SK-N-SH (cell line): ENCODE measurements around the gene MAMDC4. TPM values are rescaled to one million over a fixed set of nuclear protein-coding genes. Genes with fewer than 3 reads are reported as not detected.

Experiments
- CTCF ChIA-PET: fragments of 300-600, 350-600 bp; formaldehyde crosslinking; extraction: SDS; loops from one replicate; lab custom pipeline; 2021; lab: Yijun Ruan, JAX
- POLR2A ChIA-PET: fragments of 350-600 bp; sonication (Branson Sonifier 250); formaldehyde crosslinking; extraction: SDS; loops from one replicate; lab custom pipeline; 2020; ENCODE audit warnings: antibody characterized with exemption, inconsistent platforms; lab: Yijun Ruan, JAX
- DNase-seq: peaks from one replicate; pipeline ENCODE4 v3.0.0; 2012
- H2AFZ ChIP-seq: fragments of 200-600 bp; sonication (generic); 2 replicates; pipeline ENCODE4 v1.8.1; 2016; ENCODE audit warnings: antibody characterized with exemption, mild to moderate bottlenecking, low read depth
- H3F3A ChIP-seq: fragments of 200-600 bp; sonication (generic); replicated peaks from 2 replicates; pipeline ENCODE3; 2016; ENCODE audit warnings: antibody characterized with exemption, mild to moderate bottlenecking; ENCODE audit not compliant: insufficient read depth
- H3K27ac ChIP-seq, 2 experiments: fragments of 200-500 bp in 1 of 2; fragments of 200-600 bp in 1 of 2; sonication (Bioruptor generic) in 1 of 2; sonication (generic), shearing (Covaris generic) in 1 of 2; 2 replicates each; pipeline versions ENCODE4 v1.5.1 to v1.6.1; 2014 to 2016; ENCODE audit warnings: low read depth in 2 of 2, inconsistent platforms in 1 of 2, low read length in 1 of 2, mild to moderate bottlenecking in 1 of 2, mixed read lengths in 1 of 2
- H3K27me3 ChIP-seq: fragments of 200-600 bp; sonication (generic), shearing (Covaris generic); 2 replicates; pipeline ENCODE4 v1.6.1; 2016; ENCODE audit warnings: mixed run types; ENCODE audit not compliant: insufficient read depth
- H3K36me3 ChIP-seq, 2 experiments: fragments of 200-500 bp in 1 of 2; fragments of 200-600 bp in 1 of 2; sonication (Bioruptor generic) in 1 of 2; sonication (generic) in 1 of 2; replicated peaks in 1 of 2; 2 replicates each; pipeline versions ENCODE3 to v1.5.1; 2014 to 2016; ENCODE audit warnings: low read length in 1 of 2, mild to moderate bottlenecking in 1 of 2; ENCODE audit not compliant: insufficient read depth in 2 of 2, control insufficient read depth in 1 of 2
- H3K4me1 ChIP-seq, 2 experiments: fragments of 200-500 bp in 1 of 2; fragments of 200-600 bp in 1 of 2; sonication (Bioruptor generic) in 1 of 2; sonication (generic), shearing (Covaris generic) in 1 of 2; 2 replicates each; pipeline versions ENCODE4 v1.5.1 to v1.6.1; 2014 to 2016; ENCODE audit warnings: low read depth in 1 of 2, low read length in 1 of 2, mixed run types in 1 of 2; ENCODE audit not compliant: insufficient read depth in 2 of 2, control insufficient read depth in 1 of 2
- H3K4me2 ChIP-seq: fragments of 200-600 bp; sonication (generic), shearing (Covaris generic); 2 replicates; pipeline ENCODE4 v1.6.1; 2017; ENCODE audit warnings: mixed run types
- H3K4me3 ChIP-seq, 2 experiments: fragments of 200-500 bp in 1 of 2; fragments of 200-600 bp in 1 of 2; sonication (Bioruptor generic) in 1 of 2; sonication (generic), shearing (Covaris generic) in 1 of 2; 2 replicates each; pipeline versions ENCODE4 v1.5.1 to v1.8.1; 2014 to 2016; ENCODE audit warnings: low read depth in 2 of 2, inconsistent platforms in 1 of 2, low read length in 1 of 2, mild to moderate bottlenecking in 1 of 2, mixed read lengths in 1 of 2, moderate library complexity in 1 of 2
- H3K79me2 ChIP-seq: fragments of 200-600 bp; sonication (generic); 2 replicates; pipeline ENCODE4 v1.8.1; 2017; ENCODE audit warnings: mild to moderate bottlenecking; ENCODE audit not compliant: insufficient read depth
- H3K9ac ChIP-seq: fragments of 200-600 bp; sonication (generic); 2 replicates; pipeline ENCODE4 v1.6.1; 2017; ENCODE audit warnings: mixed run types
- H3K9me2 ChIP-seq: fragments of 200-600 bp; sonication (generic); 2 replicates; pipeline ENCODE4 v1.6.1; 2017; ENCODE audit warnings: mixed run types
- H3K9me3 ChIP-seq: fragments of 200-600 bp; sonication (generic); 2 replicates; pipeline ENCODE4 v1.6.1; 2017; ENCODE audit warnings: mixed run types, mild to moderate bottlenecking, moderate library complexity
- H4K20me1 ChIP-seq: fragments of 200-600 bp; sonication (generic); 2 replicates; pipeline ENCODE4 v1.6.1; 2017; ENCODE audit warnings: mild to moderate bottlenecking, mixed run types; ENCODE audit not compliant: insufficient read depth
- CHD2 ChIP-seq: fragments of 150-350 bp; IDR thresholded peaks from 2 replicates; pipeline ENCODE4 v1.6.1; 2018; ENCODE audit warnings: low read length; ENCODE audit not compliant: partially characterized antibody
- RFX5 ChIP-seq: IDR thresholded peaks from 2 replicates; pipeline ENCODE4 v1.6.1; 2012; ENCODE audit warnings: mild to moderate bottlenecking, improper control_type of control experiment, low read length
- SIN3A ChIP-seq: IDR thresholded peaks from 2 replicates; pipeline ENCODE4 v1.6.1; 2012; ENCODE audit warnings: low read depth, mild to moderate bottlenecking, low read length, moderate library complexity, borderline replicate concordance
- SMC3 ChIP-seq: IDR thresholded peaks from 2 replicates; pipeline ENCODE4 v1.6.1; 2012; ENCODE audit warnings: low read depth, low read length, improper control_type of control experiment
- TAF1 ChIP-seq: IDR thresholded peaks from 2 replicates; pipeline ENCODE4 v1.6.1; 2012; ENCODE audit warnings: low read depth, mild to moderate bottlenecking, low read length, moderate library complexity, borderline replicate concordance
- TEAD4 ChIP-seq: IDR thresholded peaks from 2 replicates; pipeline ENCODE4 v1.4.0; 2012; ENCODE audit warnings: mild to moderate bottlenecking, borderline replicate concordance; ENCODE audit not compliant: insufficient read depth
- WGBS: methylation state at CpG from one replicate; pipeline ENCODE4 v1.1.6; 2017; ENCODE audit warnings: low lambda C conversion rate; 5-methylcytosine and 5-hydroxymethylcytosine counted together
- polyA plus RNA-seq, 3 experiments: library from polyadenylated mRNA; depleted of rRNA; stranded (reverse); fragments of >200 nt; gene quantifications; 2 replicates each; pipeline ENCODE4 v1.2.3, GENCODE V29; 2012
- TF ChIP-seq, protein P1 (sequence below): IDR thresholded peaks from 2 replicates; pipeline ENCODE4 v1.6.1; 2012; ENCODE audit warnings: mild to moderate bottlenecking, low read depth, low read length, moderate library complexity
- TF ChIP-seq, protein P2 (sequence below): IDR thresholded peaks from 2 replicates; pipeline ENCODE4 v1.4.0; 2012; ENCODE audit warnings: low read depth, borderline replicate concordance
- TF ChIP-seq, protein P3 (sequence below): fragments of 150-350 bp; IDR thresholded peaks from 2 replicates; pipeline ENCODE4 v1.6.1; 2017; ENCODE audit warnings: antibody characterized with exemption, low read length, low read depth, borderline replicate concordance

Gene MAMDC4
- polyA plus RNA-seq, 1 of the 3 experiments (the other 2 are of a cell fraction): 4.2 TPM

DNA sequence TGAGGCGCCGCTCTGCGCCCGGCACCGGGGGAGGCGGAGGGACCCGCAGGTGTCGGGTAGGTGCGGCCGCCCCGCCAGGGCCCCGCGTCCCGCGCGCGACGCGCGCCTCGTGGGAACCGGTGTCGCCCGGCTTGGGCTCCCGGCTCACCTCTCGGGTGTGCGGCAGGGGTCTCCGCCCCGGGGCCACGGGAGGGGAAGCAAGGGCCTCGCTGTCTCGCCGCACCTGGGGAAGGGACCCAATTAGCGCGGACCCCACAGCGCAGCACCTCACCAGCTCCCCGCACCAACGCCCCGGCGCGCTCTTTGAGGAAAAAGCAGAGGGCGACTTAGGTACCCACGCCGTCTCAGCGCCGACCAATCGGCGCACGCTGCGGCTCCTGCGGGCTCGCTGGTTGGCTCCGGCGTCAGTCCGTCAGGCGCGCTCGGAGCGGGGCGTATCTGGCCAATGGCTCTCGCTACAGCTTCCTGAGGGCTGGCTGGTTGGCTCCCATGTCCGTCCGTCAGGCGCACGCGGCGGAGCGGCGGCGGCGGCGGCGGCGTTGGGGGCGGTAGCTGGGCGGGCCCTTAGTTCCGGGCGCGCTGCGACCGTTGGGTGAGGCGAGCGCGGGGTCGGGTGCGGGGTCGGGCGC, 33.9 kb downstream of the MAMDC4 start, which contains the start of gene TRAF2 (continued):
- TF ChIP-seq, protein P1, sequence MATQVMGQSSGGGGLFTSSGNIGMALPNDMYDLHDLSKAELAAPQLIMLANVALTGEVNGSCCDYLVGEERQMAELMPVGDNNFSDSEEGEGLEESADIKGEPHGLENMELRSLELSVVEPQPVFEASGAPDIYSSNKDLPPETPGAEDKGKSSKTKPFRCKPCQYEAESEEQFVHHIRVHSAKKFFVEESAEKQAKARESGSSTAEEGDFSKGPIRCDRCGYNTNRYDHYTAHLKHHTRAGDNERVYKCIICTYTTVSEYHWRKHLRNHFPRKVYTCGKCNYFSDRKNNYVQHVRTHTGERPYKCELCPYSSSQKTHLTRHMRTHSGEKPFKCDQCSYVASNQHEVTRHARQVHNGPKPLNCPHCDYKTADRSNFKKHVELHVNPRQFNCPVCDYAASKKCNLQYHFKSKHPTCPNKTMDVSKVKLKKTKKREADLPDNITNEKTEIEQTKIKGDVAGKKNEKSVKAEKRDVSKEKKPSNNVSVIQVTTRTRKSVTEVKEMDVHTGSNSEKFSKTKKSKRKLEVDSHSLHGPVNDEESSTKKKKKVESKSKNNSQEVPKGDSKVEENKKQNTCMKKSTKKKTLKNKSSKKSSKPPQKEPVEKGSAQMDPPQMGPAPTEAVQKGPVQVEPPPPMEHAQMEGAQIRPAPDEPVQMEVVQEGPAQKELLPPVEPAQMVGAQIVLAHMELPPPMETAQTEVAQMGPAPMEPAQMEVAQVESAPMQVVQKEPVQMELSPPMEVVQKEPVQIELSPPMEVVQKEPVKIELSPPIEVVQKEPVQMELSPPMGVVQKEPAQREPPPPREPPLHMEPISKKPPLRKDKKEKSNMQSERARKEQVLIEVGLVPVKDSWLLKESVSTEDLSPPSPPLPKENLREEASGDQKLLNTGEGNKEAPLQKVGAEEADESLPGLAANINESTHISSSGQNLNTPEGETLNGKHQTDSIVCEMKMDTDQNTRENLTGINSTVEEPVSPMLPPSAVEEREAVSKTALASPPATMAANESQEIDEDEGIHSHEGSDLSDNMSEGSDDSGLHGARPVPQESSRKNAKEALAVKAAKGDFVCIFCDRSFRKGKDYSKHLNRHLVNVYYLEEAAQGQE: no peak
- TF ChIP-seq SIN3A: no peak
- TF ChIP-seq SMC3: no peak
- TF ChIP-seq, protein P2, sequence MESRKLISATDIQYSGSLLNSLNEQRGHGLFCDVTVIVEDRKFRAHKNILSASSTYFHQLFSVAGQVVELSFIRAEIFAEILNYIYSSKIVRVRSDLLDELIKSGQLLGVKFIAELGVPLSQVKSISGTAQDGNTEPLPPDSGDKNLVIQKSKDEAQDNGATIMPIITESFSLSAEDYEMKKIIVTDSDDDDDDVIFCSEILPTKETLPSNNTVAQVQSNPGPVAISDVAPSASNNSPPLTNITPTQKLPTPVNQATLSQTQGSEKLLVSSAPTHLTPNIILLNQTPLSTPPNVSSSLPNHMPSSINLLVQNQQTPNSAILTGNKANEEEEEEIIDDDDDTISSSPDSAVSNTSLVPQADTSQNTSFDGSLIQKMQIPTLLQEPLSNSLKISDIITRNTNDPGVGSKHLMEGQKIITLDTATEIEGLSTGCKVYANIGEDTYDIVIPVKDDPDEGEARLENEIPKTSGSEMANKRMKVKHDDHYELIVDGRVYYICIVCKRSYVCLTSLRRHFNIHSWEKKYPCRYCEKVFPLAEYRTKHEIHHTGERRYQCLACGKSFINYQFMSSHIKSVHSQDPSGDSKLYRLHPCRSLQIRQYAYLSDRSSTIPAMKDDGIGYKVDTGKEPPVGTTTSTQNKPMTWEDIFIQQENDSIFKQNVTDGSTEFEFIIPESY: no peak

DNA sequence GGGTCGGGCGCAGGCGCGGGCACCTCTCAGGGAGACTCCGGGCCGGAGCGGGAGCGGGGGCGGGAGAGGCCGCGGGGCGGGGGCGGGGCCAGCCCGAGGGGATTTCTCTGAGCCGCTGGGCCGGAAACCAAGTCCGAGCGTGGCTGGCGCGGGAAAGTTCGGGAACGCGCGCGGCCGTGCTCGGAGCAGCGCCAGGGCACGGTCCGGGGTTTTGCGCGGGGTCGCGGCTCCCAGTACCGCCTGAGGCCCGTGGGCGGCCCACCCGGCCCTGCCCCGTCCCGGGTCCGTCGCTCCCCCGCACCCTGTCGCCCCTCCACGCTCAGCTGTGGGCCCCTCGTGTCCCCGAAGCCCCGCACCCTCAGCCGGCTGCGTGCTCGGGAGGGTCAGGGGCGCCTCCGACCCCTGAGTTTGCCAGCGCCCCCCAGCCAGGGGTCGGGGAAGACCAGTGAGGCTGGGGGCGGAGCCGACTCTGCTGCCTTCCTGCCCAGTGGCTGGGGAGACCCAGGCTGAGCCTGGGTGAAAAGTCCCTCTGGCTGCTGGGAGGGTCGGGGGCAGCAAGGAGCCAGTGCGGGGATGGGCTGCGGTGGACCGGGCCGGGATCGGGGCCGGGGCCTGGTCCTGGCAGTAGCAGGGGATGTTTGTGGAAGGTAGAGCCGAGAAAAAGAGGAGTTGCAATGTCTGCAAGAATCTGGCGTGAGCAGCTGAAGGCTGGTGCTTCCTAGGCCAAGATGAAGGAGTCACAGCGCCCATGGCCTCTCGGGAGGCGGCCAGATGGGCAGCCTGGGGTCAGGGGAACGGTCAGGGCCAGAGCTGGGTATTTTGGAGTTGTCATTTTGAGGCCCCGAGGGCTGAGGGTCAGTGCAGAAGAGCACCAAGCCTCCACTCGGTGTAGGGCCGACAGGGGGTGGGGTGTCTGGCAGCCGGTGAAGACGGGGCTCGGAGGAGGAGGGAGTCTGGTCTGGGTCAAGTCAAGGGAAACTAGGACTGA, 34.8 kb downstream of the MAMDC4 start:
- WGBS: 5% methylated on average over 19 of the region's 76 CpGs
- Histone ChIP-seq H3K9ac (peak overlapping the region; percentile 86), H3K36me3 (no peaks in the 10 kb centered on the region), H3K9me2 (no peaks in the 10 kb centered on the region), H3K4me3 (peak overlapping the region; percentile 74 to 86), H3K4me2 (peak overlapping the region; percentile 100), H3K9me3 (no peaks in the 10 kb centered on the region), H4K20me1 (peaks cover 10% of the 10 kb centered on the region; the same call in 1 of the 2 replicates), H3K79me2 (peaks cover 50% of the 10 kb centered on the region), H3K4me1 (peaks cover 0 to 10% of the 10 kb centered on the region in 2 experiments; a peak in 2 of 4 replicates), H3K27me3 (no peaks in the 10 kb centered on the region), H3F3A (no peaks in the 10 kb centered on the region), H3K27ac (peak overlapping the region; percentile 39 to 67), H2AFZ (peak overlapping the region; percentile 51; the same call in 1 of the 2 replicates)
- TF ChIP-seq, protein P3, sequence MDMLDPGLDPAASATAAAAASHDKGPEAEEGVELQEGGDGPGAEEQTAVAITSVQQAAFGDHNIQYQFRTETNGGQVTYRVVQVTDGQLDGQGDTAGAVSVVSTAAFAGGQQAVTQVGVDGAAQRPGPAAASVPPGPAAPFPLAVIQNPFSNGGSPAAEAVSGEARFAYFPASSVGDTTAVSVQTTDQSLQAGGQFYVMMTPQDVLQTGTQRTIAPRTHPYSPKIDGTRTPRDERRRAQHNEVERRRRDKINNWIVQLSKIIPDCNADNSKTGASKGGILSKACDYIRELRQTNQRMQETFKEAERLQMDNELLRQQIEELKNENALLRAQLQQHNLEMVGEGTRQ: no peak
- TF ChIP-seq CHD2 (no peak), SMC3 (no peak), TAF1 (no peak), SIN3A (no peak), RFX5 (no peak), TEAD4 (no peak)
- POLR2A ChIA-PET: interaction anchor here (0.9 to 1.3 kb wide), 4 partner anchors 17 to 38 kb away, joined by 3 to 4 read pairs (median 3); partner anchors contain the start of gene EDF1
- CTCF ChIA-PET: interaction anchor here (0.6 to 2.2 kb wide), 4 partner anchors 44 to 58 kb away, joined by 3 to 5 read pairs (median 4); partner anchors contain the start of genes AJM1, C8G and FBXW5
- DNase-seq: peak; percentile 89
